Placental epithelial cell (primary cell): ENCODE data around the gene KIR2DL4. TPM values are rescaled to one million over a fixed set of nuclear protein-coding genes. Genes with fewer than 3 reads are reported as not detected.

Experiments used
- small RNA-seq: library from RNA; depleted of rRNA; stranded (forward); fragments of <200 nt; gene quantifications from one replicate; pipeline ENCODE3, GENCODE V24; 2012
- total RNA-seq: library from RNA; depleted of rRNA; stranded (reverse); fragments of >200 nt; gene quantifications from 2 replicates; pipeline ENCODE4 v1.2.3, GENCODE V29; 2012

The KIR2DL4 gene
- total RNA-seq = not detected in 2 replicates

GRCh38 chr19:54803410-54803809 lies at the start of gene KIR2DL4:
TSS of gene KIR2DL4 (plus strand) at chr19:54803610. CDS start at chr19:54803652, 42 bp downstream.

GRCh38 chr19:54769646-54770045 lies 33.8 kb upstream of the KIR2DL4 start, which contains the start of gene KIR2DL1:
TSS of gene KIR2DL1 (plus strand) at chr19:54769793. CDS start at chr19:54769851, 58 bp downstream.

GRCh38 chr19:54816251-54816650 lies 12.8 kb downstream of the KIR2DL4 start, which contains the start of gene KIR3DL1:
TSS of gene KIR3DL1 (plus strand) at chr19:54816468.

GRCh38 chr19:54832496-54832895 lies 29.1 kb downstream of the KIR2DL4 start, which contains the start of gene KIR2DS4:
TSS of gene KIR2DS4 (plus strand) at chr19:54832676.

GRCh38 chr19:54850061-54850640 lies 46.7 kb downstream of the KIR2DL4 start, which contains the start of gene KIR3DL2:
TSS of gene KIR3DL2 (plus strand) at chr19:54850443. CDS start at chr19:54850476, 33 bp downstream.

Small RNA genes lying within 50 kb of the gene (small RNA-seq; reads per million reads assigned to genes)
- not detected for gene KIR3DP1

Other genes with a start within 250 kb of the KIR2DL4 start
- not detected in 2 replicates for gene LILRA2, start 229.8 kb upstream of the KIR2DL4 start, total RNA-seq
- gene LILRA1, start 210.0 kb upstream of the KIR2DL4 start, total RNA-seq = under 0.01 TPM in 1 of 2 replicates, not detected in the other
- not detected in 2 replicates for gene LILRB1, start 173.1 kb upstream of the KIR2DL4 start, total RNA-seq
- not detected in 2 replicates for gene LILRB4, start 140.6 kb upstream of the KIR2DL4 start, total RNA-seq
- not detected in 2 replicates for gene KIR3DL3, start 79.2 kb upstream of the KIR2DL4 start, total RNA-seq
- not detected in 2 replicates for gene KIR2DL3, start 65.1 kb upstream of the KIR2DL4 start, total RNA-seq
- gene KIR2DL1, start 33.8 kb upstream of the KIR2DL4 start, total RNA-seq = not detected in 2 replicates
- gene KIR3DL1, start 12.9 kb downstream of the KIR2DL4 start, total RNA-seq = not detected in 2 replicates
- not detected in 2 replicates for gene KIR2DS4, start 29.1 kb downstream of the KIR2DL4 start, total RNA-seq
- gene KIR3DL2, start 46.8 kb downstream of the KIR2DL4 start, total RNA-seq = under 0.01 TPM in 1 of 2 replicates, not detected in the other
- not detected in 2 replicates for gene FCAR, start 70.6 kb downstream of the KIR2DL4 start, total RNA-seq
- not detected in 2 replicates for gene NCR1, start 102.5 kb downstream of the KIR2DL4 start, total RNA-seq
- gene NLRP7, start 143.9 kb downstream of the KIR2DL4 start, total RNA-seq = 0.33 TPM in 1 of 2 replicates, not detected in the other
- 21.2 and 23.0 TPM in 2 replicates for gene NLRP2, start 162.8 kb downstream of the KIR2DL4 start, total RNA-seq
- 0.39 and 1.8 TPM in 2 replicates for gene GP6, start 234.7 kb downstream of the KIR2DL4 start, total RNA-seq